Right ventricle myocardium inferior (tissue), 1 donor: Measurements from ENCODE around the gene FAT4. TPM values are rescaled to one million over a fixed set of nuclear protein-coding genes. Genes with fewer than 3 reads are reported as not detected.

Experiments used
- ATAC-seq: fragments of 200-7000 bp; cut with Tn5 transposase; one replicate; pipeline ENCODE4 v1.9.1; 2020; ENCODE audit warnings: mild to moderate bottlenecking, moderate library complexity
- DNase-seq: peaks from one replicate; pipeline ENCODE4 v3.0.0; 2021; ENCODE audit errors: missing footprints
- intact Hi-C: fragments of 100-400 bp; cut with DNase I; formaldehyde crosslinking; loops from one replicate; pipeline ENCODE4 v1.11.0; 2022
- total RNA-seq: library from RNA; stranded (reverse); fragmentation: NEBNext Ultra II Directional; extraction: Animal tissue kit (Norgen Biotek cat#: 25700); gene quantifications from one replicate; pipeline ENCODE4 v1.2.1, GENCODE V29; 2021
- donor health status: DM: no; HTN: yes; CAD: no; lungs with severe emphysema.

Gene FAT4
- total RNA-seq, 1 donor from 2014 or later = 6.5 TPM

DNA sequence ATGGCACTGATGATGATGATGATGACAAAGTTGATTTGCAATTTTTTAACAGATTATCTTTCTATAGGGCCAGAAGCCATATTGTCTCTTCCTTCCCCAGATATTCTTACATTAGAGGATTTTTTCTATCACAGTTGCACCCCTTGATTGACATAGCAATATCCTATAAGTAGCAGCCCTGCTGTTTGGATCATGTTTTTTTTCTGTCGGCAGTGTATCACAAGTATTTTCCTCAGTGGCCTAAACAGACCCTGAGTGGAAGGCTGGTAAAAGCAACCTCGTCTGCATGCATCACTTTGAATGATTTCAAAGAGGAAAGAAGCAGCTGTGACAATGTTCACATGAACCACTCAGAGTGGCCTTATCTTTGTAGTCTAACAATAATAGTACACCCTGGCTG, 41.0 kb downstream of the FAT4 start:
- DNase-seq (no peak), ATAC-seq (no peak)
- intact Hi-C loops = no loop called here

DNA sequence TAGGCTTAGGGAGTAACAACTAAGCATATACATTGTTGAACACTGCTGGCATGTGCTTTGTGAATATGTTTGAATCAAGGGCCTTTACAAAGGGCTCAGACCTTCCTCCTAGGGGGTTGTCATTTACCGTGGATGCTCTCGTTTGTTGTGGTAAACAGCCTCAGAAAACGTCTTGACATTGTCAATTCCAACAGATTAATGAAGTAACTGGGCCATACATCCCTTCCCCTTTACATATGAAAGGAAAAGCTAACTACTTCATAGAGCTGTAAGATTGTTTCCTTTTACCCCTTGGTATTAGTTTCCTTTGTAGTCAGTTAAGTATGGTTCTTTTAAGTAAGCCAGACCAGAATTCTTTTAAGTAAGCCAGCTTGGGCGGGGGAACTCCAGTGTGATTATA, 42.9 kb downstream of the FAT4 start:
- ATAC-seq = no peak
- no peak for DNase-seq
- intact Hi-C loops = no loop called here

DNA sequence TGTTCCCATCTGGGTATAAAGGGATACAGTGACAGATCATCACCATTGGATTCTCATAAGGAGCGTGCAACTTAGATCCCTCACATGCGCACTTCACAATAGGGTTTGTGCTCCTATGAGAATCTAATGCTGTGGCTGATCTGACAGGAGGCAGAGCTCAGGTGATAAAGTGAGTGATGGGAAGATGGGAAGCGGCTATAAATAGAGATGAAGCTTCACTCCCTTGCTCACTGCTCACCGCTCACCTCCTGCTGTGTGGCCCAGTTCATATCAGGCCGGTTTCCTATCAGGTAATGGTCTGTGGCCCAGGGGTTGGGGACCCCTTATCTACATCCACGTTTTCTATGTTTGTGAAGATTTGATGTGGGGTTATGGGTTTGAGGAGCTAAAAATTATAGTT, 43.7 kb downstream of the FAT4 start:
- intact Hi-C loops = no loop called here
- DNase-seq (no peak), ATAC-seq (no peak)

DNA sequence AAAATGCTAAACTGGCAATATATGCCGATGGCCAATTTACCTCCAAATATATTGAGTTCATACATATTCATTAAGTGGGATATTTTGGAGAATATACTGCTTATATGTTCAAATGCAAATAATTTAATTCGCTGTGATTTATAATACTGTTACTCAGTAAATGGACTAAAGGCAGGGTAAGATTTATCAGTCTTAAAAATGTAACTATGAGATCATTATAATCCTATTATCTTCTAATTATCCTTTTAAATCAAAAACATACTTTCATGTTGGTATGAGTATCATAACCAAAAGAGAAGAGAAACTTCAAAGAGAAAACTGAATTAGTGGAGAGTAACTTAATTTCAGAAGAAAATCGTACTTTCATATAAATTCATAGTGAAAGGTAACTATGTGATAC, 44.6 kb downstream of the FAT4 start:
- DNase-seq (no peak), ATAC-seq (no peak)
- intact Hi-C loops = no loop called here

DNA sequence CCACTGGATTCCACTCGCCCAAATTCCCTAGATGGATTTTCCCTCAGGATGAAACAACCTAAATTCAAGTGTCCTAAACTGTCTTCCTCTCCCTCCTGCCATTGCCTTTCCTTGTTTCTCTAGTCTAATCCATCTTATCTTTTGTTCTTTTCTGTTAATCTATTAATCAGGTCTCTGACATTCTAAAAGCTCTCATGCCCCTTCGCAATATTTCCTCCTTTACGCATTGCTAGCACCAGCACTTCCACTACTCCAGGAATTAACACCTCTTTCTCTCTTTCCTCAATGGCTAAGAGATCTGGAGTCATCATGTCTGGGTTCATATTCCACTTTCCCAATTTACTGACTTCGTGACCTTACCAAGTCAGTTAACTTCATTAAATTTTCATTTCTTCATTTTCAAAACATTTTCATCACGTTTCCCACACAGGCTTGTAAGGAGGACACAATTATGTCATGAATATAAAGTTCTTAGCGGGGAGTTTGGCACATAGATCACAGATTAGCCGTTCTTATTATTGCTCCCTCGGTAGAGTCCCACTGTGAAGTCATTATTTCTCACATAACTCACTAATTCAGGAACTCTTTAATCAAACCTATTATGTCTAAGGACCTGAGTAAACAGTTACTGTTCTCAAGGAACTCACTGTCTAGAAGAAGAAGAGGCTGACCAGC, 45.3 kb downstream of the FAT4 start:
- intact Hi-C loops = no loop called here
- DNase-seq = no peak
- ATAC-seq = no peak

DNA sequence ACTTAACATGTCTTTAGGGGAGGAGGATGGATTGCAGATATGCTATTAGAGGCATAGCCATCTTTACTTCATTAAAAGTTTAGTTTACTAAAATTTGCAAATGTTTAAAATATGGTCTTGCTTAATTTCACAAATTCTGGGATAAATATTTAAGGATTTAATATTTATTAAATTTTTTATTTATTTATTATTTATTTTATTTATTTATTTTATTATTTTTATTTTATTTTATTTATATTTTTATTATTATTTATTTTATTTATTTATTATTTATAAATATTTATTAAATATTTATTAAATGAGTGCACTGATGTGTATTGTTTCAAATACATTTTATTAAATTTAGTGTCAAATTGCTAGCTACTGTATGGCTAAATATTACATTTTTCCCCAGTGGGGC, 46.0 kb downstream of the FAT4 start:
- no peak for DNase-seq
- intact Hi-C loops = no loop called here
- no peak for ATAC-seq
